ENCODE data around the gene LRP6. TPM values are rescaled to one million over a fixed set of nuclear protein-coding genes. Genes with fewer than 3 reads are reported as not detected.

Gene LRP6
- total and polyA plus RNA-seq, 2 of the 8 experiments (the other 6 are each of a cell fraction or from before 2014, with no cell fraction given) = 53.6 to 73.2 TPM

DNA sequence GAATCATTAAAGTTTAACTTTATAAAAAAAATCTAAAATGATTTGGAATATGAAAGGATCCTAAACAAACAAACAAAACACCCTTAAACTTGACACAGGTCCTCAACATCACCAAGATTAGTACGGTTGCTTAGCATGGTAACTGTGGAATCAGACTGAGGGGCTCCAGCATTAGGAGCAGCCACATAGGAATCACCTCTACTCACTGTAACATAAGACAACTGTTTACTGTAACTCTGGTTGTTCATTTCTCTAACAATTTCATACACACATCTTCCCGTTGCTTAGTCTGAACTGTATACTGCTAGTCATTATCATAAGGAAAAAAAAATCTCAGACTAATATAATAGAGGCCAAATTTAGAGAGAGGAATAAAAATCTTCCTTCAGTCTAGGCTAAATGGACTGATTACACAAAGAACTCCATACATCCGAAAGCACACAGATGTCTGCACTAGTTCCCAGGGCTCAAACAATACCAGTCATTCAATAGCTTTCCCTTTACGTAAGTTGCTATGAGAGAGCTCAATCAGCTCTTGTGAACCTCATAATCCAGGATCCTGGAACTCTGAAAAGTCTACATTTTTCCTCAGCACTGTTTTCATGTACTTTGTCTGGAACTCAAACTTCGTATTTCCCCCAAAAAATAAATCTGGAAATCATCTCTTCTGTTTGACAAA is 26.0 kb downstream of the LRP6 start (continued):
- TF ChIP-seq YY1 (IDR thresholded peaks at IDR 0.05; ENCODE audit: low read depth, low read length) (no peak), EZH2 (IDR thresholded peaks at IDR 0.05; ENCODE audit: low read depth, low read length, severe bottlenecking) (no peak), SIX5 (IDR thresholded peaks at IDR 0.05; ENCODE audit: low read depth, low read length) (no peak), BRCA1 (IDR thresholded peaks at IDR 0.05; ENCODE audit: low read depth, low read length) (no peak), SP4 (IDR thresholded peaks at IDR 0.05; ENCODE audit: low read length) (no peak), GABPA (IDR thresholded peaks at IDR 0.05; ENCODE audit: borderline replicate concordance, insufficient read depth, low read length) (no peak), TEAD4 (IDR thresholded peaks at IDR 0.05; ENCODE audit: low read depth, low read length) (no peak)

Data from H1 (cell line).